GM12878 (cell line): ENCODE measurements around the gene NRG3. TPM values are rescaled to one million over a fixed set of nuclear protein-coding genes. Genes with fewer than 3 reads are reported as not detected.

Experiments
- ATAC-seq: fragments of 200-7000 bp; cut with Tn5 transposase; 3 replicates; pipeline ENCODE4 v1.9.1; 2020; ENCODE audit warnings: mild to moderate bottlenecking, moderate library complexity
- BruUV-seq: library from RNA; stranded (reverse); fragments of 400-500 nt; replicated peaks from 2 replicates; lab custom pipeline; 2021; lab: Mats Ljungman, UMichigan
- CTCF ChIA-PET: fragments of 300-600 bp; sonication (Branson Sonifier 250); formaldehyde crosslinking; extraction: SDS; loops from one replicate; lab custom pipeline; 2021; ENCODE audit warnings: inconsistent platforms; lab: Yijun Ruan, JAX
- POLR2A ChIA-PET: fragments of 350-600 bp; formaldehyde crosslinking; extraction: SDS; loops from one replicate; lab custom pipeline; 2021; ENCODE audit warnings: inconsistent platforms; lab: Charles Lee
- RAD21 ChIA-PET: fragments of 300-600 bp; sonication (Branson Sonifier 250); formaldehyde crosslinking; loops from one replicate; lab custom pipeline; 2023; ENCODE audit warnings: antibody characterized with exemption; ENCODE audit not compliant: unreplicated experiment; lab: Charles Lee
- SMC1A ChIA-PET: fragments of 300-600 bp; sonication (Branson Sonifier 250); formaldehyde crosslinking; loops from one replicate; lab custom pipeline; 2023; ENCODE audit not compliant: unreplicated experiment, uncharacterized antibody; lab: Charles Lee
- DNase-seq: peaks from one replicate; pipeline ENCODE4 v3.0.0-alpha.2; 2011; ENCODE audit warnings: low read depth, low spot score
- FAIRE-seq: peaks from 3 replicates; lab custom pipeline; 2011; peaks lifted over from hg19 to GRCh38; lab: Jason Lieb, UNC
- H2AFZ ChIP-seq: 2 replicates; pipeline ENCODE4 v1.6.0; 2011; ENCODE audit warnings: low read depth, low read length, control low read depth; ENCODE audit not compliant: control insufficient read depth
- H3K27ac ChIP-seq: 2 replicates; pipeline ENCODE4 v1.5.1; 2011; ENCODE audit warnings: control low read depth; ENCODE audit not compliant: control insufficient read depth, insufficient read depth
- H3K27me3 ChIP-seq, 2 experiments: replicated peaks in 1 of 2; 2 replicates each; pipeline versions ENCODE4 v1.6.0 to v1.6.1; 2011; ENCODE audit warnings: low read length in 1 of 2; ENCODE audit not compliant: control insufficient read depth in 2 of 2, insufficient read depth in 2 of 2
- H3K36me3 ChIP-seq, 2 experiments: 2 replicates each; pipeline ENCODE4 v1.5.1; 2011; ENCODE audit warnings: low read length in 1 of 2; ENCODE audit not compliant: control insufficient read depth in 2 of 2, insufficient read depth in 2 of 2
- H3K4me1 ChIP-seq: 2 replicates; pipeline ENCODE4 v1.6.1; 2011; ENCODE audit warnings: mild to moderate bottlenecking, low read length, moderate library complexity, mixed read lengths; ENCODE audit not compliant: control insufficient read depth, insufficient read depth
- H3K4me2 ChIP-seq: 2 replicates; pipeline ENCODE4 v1.6.0; 2011; ENCODE audit warnings: control low read depth; ENCODE audit not compliant: control insufficient read depth, insufficient read depth
- H3K4me3 ChIP-seq: fragments of 200-600 bp; sonication (generic); 2 replicates; pipeline ENCODE4 v1.5.1; 2016
- H3K79me2 ChIP-seq: 2 replicates; pipeline ENCODE4 v1.6.0; 2011; ENCODE audit warnings: low read length; ENCODE audit not compliant: control insufficient read depth, insufficient read depth
- H3K9ac ChIP-seq: 2 replicates; pipeline ENCODE4 v1.8.0; 2011; ENCODE audit warnings: low read length, control low read depth, mixed read lengths; ENCODE audit not compliant: control insufficient read depth, insufficient read depth
- H3K9me3 ChIP-seq: replicated peaks from 3 replicates; pipeline ENCODE4 v1.5.1; 2011; ENCODE audit warnings: mild to moderate bottlenecking, low read length; ENCODE audit not compliant: control insufficient read depth, insufficient read depth
- H4K20me1 ChIP-seq: 2 replicates; pipeline ENCODE4 v1.6.0; 2011; ENCODE audit not compliant: control insufficient read depth, insufficient read depth
- BCL11A ChIP-seq: IDR thresholded peaks from 2 replicates; pipeline ENCODE4 v1.6.1; 2011; ENCODE audit warnings: low read depth, low read length
- BMI1 ChIP-seq: fragments of 450-650 bp; IDR thresholded peaks from 2 replicates; pipeline ENCODE4 v1.6.1; 2016; ENCODE audit warnings: mild to moderate bottlenecking, moderate library complexity, borderline replicate concordance
- BRCA1 ChIP-seq: IDR thresholded peaks from 2 replicates; pipeline ENCODE4 v1.6.1; 2011; ENCODE audit warnings: low read depth, low read length, improper control_type of control experiment
- CHD4 ChIP-seq: fragments of 200-600 bp; sonication (generic); IDR thresholded peaks from 2 replicates; pipeline ENCODE4 v1.6.1; 2016; ENCODE audit warnings: mild to moderate bottlenecking
- CREB1 ChIP-seq: IDR thresholded peaks from 2 replicates; pipeline ENCODE4 v1.6.1; 2012; ENCODE audit warnings: low read depth, mild to moderate bottlenecking, inconsistent platforms
- EZH2 ChIP-seq: IDR thresholded peaks from 2 replicates; pipeline ENCODE4 v1.6.1; 2012; ENCODE audit warnings: low read depth, mild to moderate bottlenecking, control low read depth, inconsistent platforms, low read length, borderline replicate concordance; ENCODE audit not compliant: control insufficient read depth
- KAT2A ChIP-seq: conservative IDR thresholded peaks from 2 replicates; pipeline ENCODE4 v1.6.1; 2011; ENCODE audit warnings: low read depth, low read length; ENCODE audit not compliant: control insufficient read depth
- KLF5 ChIP-seq: fragments of 450-650 bp; IDR thresholded peaks from 2 replicates; pipeline ENCODE4 v1.6.1; 2014; ENCODE audit warnings: mild to moderate bottlenecking; ENCODE audit not compliant: partially characterized antibody
- MEF2A ChIP-seq: IDR thresholded peaks from 2 replicates; pipeline ENCODE4 v1.6.1; 2011; ENCODE audit warnings: low read depth, mild to moderate bottlenecking, low read length, moderate library complexity; ENCODE audit not compliant: insufficient read depth
- RELB ChIP-seq: fragments of 450-650 bp; IDR thresholded peaks from 2 replicates; pipeline ENCODE4 v1.6.1; 2017; ENCODE audit warnings: low read depth, mild to moderate bottlenecking, moderate library complexity
- SMARCA5 ChIP-seq: fragments of 450-650 bp; IDR thresholded peaks from 2 replicates; pipeline ENCODE4 v1.6.1; 2017; ENCODE audit warnings: mild to moderate bottlenecking
- SPI1 ChIP-seq: IDR thresholded peaks from 2 replicates; pipeline ENCODE4 v1.6.1; 2011; ENCODE audit warnings: low read depth, mild to moderate bottlenecking, low read length, moderate library complexity, borderline replicate concordance; ENCODE audit not compliant: insufficient read depth
- TCF12 ChIP-seq: IDR thresholded peaks from 2 replicates; pipeline ENCODE4 v1.6.1; 2011; ENCODE audit warnings: low read depth, mild to moderate bottlenecking, low read length
- YY1 ChIP-seq: IDR thresholded peaks from 2 replicates; pipeline ENCODE4 v1.6.1; 2011; ENCODE audit warnings: low read depth, mild to moderate bottlenecking, low read length
- ZBTB11 ChIP-seq: fragments of 450-650 bp; formaldehyde crosslinking; IDR thresholded peaks from 2 replicates; pipeline ENCODE4 v1.5.0; 2022; ENCODE audit warnings: mild to moderate bottlenecking, missing genetic modification characterization
- in situ Hi-C: fragments of 300-500 bp; cut with MboI; formaldehyde crosslinking; loops from 9 replicates; pipeline ENCODE4 v1.14.3; 2018; ENCODE audit warnings: mixed read lengths
- intact Hi-C: fragments of 100-400 bp; cut with micrococcal nuclease; formaldehyde crosslinking; loops from one replicate; pipeline ENCODE4 v1.14.2; 2022; ENCODE audit not compliant: unreplicated experiment
- polyA plus RNA-seq, 11 experiments: library from polyadenylated mRNA; depleted of rRNA in 4 of 11; unstranded in 6 of 11; stranded (reverse) in 5 of 11; fragments of >200 nt; fragmentation: Nextera tagmentation in 4 of 11; fragmentation: Illumina TruSeq in 1 of 11; extraction: Ambion mirVana in 4 of 11; extraction: Trizol in 1 of 11; gene quantifications; 1 replicate in 1 of 11; 2 replicates in 10 of 11; pipeline versions ENCODE4 v1.2.1 to v1.2.3, GENCODE V29; 2011 to 2016; ENCODE audit warnings: inconsistent platforms in 2 of 11, missing spikeins in 2 of 11, low read depth in 1 of 11
- total RNA-seq, 4 experiments: library from RNA; depleted of rRNA in 3 of 4; stranded (reverse); fragments of >200 nt in 3 of 4; fragmentation: Illumina TruSeq in 1 of 4; extraction: Trizol in 1 of 4; gene quantifications; 2 replicates each; pipeline versions ENCODE4 v1.2.1 to v1.2.3, GENCODE V29; 2013 to 2021

The NRG3 gene
- total and polyA plus RNA-seq, 10 of the 15 experiments (the other 5 are each of a cell fraction or from before 2014, with no cell fraction given): 0.03 to 0.41 (median 0.17) TPM; not detected in 3

- ChIA-PET SMC1A (no interaction called here), RAD21 (no interaction called here), POLR2A (no interaction called here), CTCF (no interaction called here)
- FAIRE-seq (no peak), DNase-seq (no peak), ATAC-seq (no peak)
- H3K27me3 ChIP-seq: no peaks in the 10 kb centered on the region
- intact Hi-C loops: no loop called here
- no peak overlapping the region for H3K27ac ChIP-seq
- H3K9ac ChIP-seq: no peak overlapping the region
- H2AFZ ChIP-seq: no peak overlapping the region
- no TSS peak for BruUV-seq
- H3K4me1 ChIP-seq: no peaks in the 10 kb centered on the region
- H3K4me2 ChIP-seq: no peak overlapping the region
- TF ChIP-seq CHD4 (no peak), CREB1 (no peak), SPI1 (no peak), RELB (no peak), BCL11A (no peak), BRCA1 (no peak), YY1 (no peak), ZBTB11 (CRISPR knock-in tag) (no peak), MEF2A (no peak), BMI1 (no peak), EZH2 (no peak), KLF5 (no peak), TCF12 (no peak), SMARCA5 (no peak), KAT2A (no peak)
- no peak overlapping the region for H3K4me3 ChIP-seq
- no peaks in the 10 kb centered on the region for H4K20me1 ChIP-seq
- H3K36me3 ChIP-seq: no peaks in the 10 kb centered on the region
- no peaks in the 10 kb centered on the region; the same call in 2 of the 3 replicates for H3K9me3 ChIP-seq
- no peaks in the 10 kb centered on the region for H3K79me2 ChIP-seq
- in situ Hi-C loops: no loop called here
Observed at GRCh38 chr10:81863771-81864170, 11.2 kb upstream of the NRG3 start.
